Natural killer cell (primary cell): Measurements from ENCODE around the gene FCN2. TPM values are rescaled to one million over a fixed set of nuclear protein-coding genes. Genes with fewer than 3 reads are reported as not detected.

Experiments
- ATAC-seq, 3 donors: fragments of 150-1000 bp in 2 of 3; fragments of 200-7000 bp in 1 of 3; cut with Tn5 transposase; 1 replicate in 1 of 3; 2 replicates in 2 of 3; pipeline ENCODE4 v1.10.0; 2021; ENCODE audit warnings: mild to moderate bottlenecking in 2 of 3, moderate library complexity in 2 of 3
- DNase-seq, 2 donors: peaks; one replicate each; pipeline versions ENCODE4 v3.0.0 to v3.0.0-alpha.2; 2013 to 2021; ENCODE audit warnings: mixed read lengths in 1 of 2
- H3K27ac ChIP-seq: one replicate; pipeline ENCODE4 v1.5.1; 2013; ENCODE audit warnings: mild to moderate bottlenecking, low read length
- H3K27me3 ChIP-seq: one replicate; pipeline ENCODE4 v1.6.1; 2013; ENCODE audit warnings: low read length; ENCODE audit not compliant: control insufficient read depth, insufficient read depth
- H3K36me3 ChIP-seq: one replicate; pipeline ENCODE4 v1.6.1; 2013; ENCODE audit warnings: low read length; ENCODE audit not compliant: control insufficient read depth, insufficient read depth
- H3K4me1 ChIP-seq: one replicate; pipeline ENCODE4 v1.6.1; 2013; ENCODE audit warnings: low read length; ENCODE audit not compliant: control insufficient read depth, insufficient read depth
- H3K4me3 ChIP-seq: one replicate; pipeline ENCODE4 v1.5.1; 2013; ENCODE audit warnings: low read length
- H3K9me3 ChIP-seq: one replicate; pipeline ENCODE4 v1.6.1; 2013; ENCODE audit warnings: low read length; ENCODE audit not compliant: control insufficient read depth, insufficient read depth
- H3K27ac Mint-ChIP-seq, 2 donors: one replicate each; pipeline ENCODE4 v1.8.0; 2022; ENCODE audit warnings: mild to moderate bottlenecking in 2 of 2, mixed read lengths in 2 of 2, moderate library complexity in 1 of 2
- H3K27me3 Mint-ChIP-seq, 2 donors: one replicate each; pipeline ENCODE4 v1.8.0; 2022; ENCODE audit warnings: low read depth in 2 of 2, mixed read lengths in 2 of 2
- H3K36me3 Mint-ChIP-seq: one replicate; pipeline ENCODE4 v1.8.0; 2022; ENCODE audit warnings: mixed read lengths
- H3K4me1 Mint-ChIP-seq, 2 donors: one replicate each; pipeline ENCODE4 v1.8.0; 2022; ENCODE audit warnings: mixed read lengths in 2 of 2
- H3K4me3 Mint-ChIP-seq: one replicate; pipeline ENCODE4 v1.8.0; 2022; ENCODE audit warnings: mild to moderate bottlenecking, moderate library complexity, mixed read lengths
- H3K9me3 Mint-ChIP-seq, 2 donors: one replicate each; pipeline ENCODE4 v1.8.0; 2022; ENCODE audit warnings: mixed read lengths in 2 of 2
- CTCF ChIP-seq: fragments of 200-600 bp; IDR thresholded peaks from one replicate; pipeline ENCODE4 v1.8.0; 2022; ENCODE audit warnings: antibody characterized with exemption
- WGBS: methylation state at CpG from one replicate; pipeline ENCODE4 v1.1.7; 2013; ENCODE audit warnings: missing lambda C conversion rate; ENCODE audit not compliant: insufficient coverage; 5-methylcytosine and 5-hydroxymethylcytosine counted together
- intact Hi-C: fragments of 100-400 bp; cut with micrococcal nuclease; formaldehyde crosslinking; loops from one replicate; pipeline ENCODE4 v1.14.2; 2022
- total RNA-seq, 4 donors: library from RNA; stranded (reverse); fragments of 120-200 nt in 1 of 4; gene quantifications; one replicate each; pipeline versions ENCODE4 v1.2.3 to v1.2.4, GENCODE V29; 2013 to 2022

FCN2 gene
- total RNA-seq, 3 donors from 2014 or later (not counting 1 experiment from before 2014, with no cell fraction given), result not detected

- intact Hi-C loops, result no loop called here
- 88% methylated on average over 22 of the region's 22 CpGs for WGBS
- H3K4me3 Mint-ChIP-seq, result no peak overlapping the region
- TF ChIP-seq CTCF, result no peak
- Histone ChIP-seq H3K9me3 (no peaks in the 10 kb centered on the region), H3K27me3 (no peaks in the 10 kb centered on the region), H3K27ac (no peak overlapping the region), H3K36me3 (no peaks in the 10 kb centered on the region), H3K4me1 (no peaks in the 10 kb centered on the region), H3K4me3 (no peak overlapping the region)
- no peak overlapping the region for H3K27ac Mint-ChIP-seq
- H3K27me3 Mint-ChIP-seq, result peaks cover 9% of the 10 kb centered on the region in 2 donors
- ATAC-seq, result no peak
- no peaks in the 10 kb centered on the region for H3K4me1 Mint-ChIP-seq
- H3K9me3 Mint-ChIP-seq, result no peaks in the 10 kb centered on the region
- DNase-seq, result no peak
- no peaks in the 10 kb centered on the region for H3K36me3 Mint-ChIP-seq
Measured at GRCh38 chr9:134913041-134913712, 32.6 kb downstream of the FCN2 start.

- Histone ChIP-seq H3K4me1 (peaks cover 5% of the 10 kb centered on the region), H3K36me3 (no peaks in the 10 kb centered on the region), H3K27me3 (no peaks in the 10 kb centered on the region), H3K27ac (no peak overlapping the region), H3K9me3 (no peaks in the 10 kb centered on the region), H3K4me3 (no peak overlapping the region)
- DNase-seq (no peak), ATAC-seq (no peak)
- intact Hi-C loops, result no loop called here
- Mint-ChIP-seq H3K9me3 (no peaks in the 10 kb centered on the region), H3K4me1 (no peaks in the 10 kb centered on the region), H3K4me3 (no peak overlapping the region), H3K27ac (no peak overlapping the region), H3K36me3 (no peaks in the 10 kb centered on the region), H3K27me3 (peaks cover 9 to 15% of the 10 kb centered on the region in 2 donors)
- TF ChIP-seq CTCF, result no peak
- 89% methylated on average over 23 of the region's 23 CpGs for WGBS
Measured at GRCh38 chr9:134913713-134914500, 33.3 kb downstream of the FCN2 start.

GRCh38 chr9:134914501-134914834 lies 33.9 kb downstream of the FCN2 start:
- Mint-ChIP-seq H3K27ac (no peak overlapping the region), H3K9me3 (no peaks in the 10 kb centered on the region), H3K36me3 (no peaks in the 10 kb centered on the region), H3K4me1 (no peaks in the 10 kb centered on the region), H3K4me3 (no peak overlapping the region), H3K27me3 (peaks cover 9 to 15% of the 10 kb centered on the region in 2 donors)
- ATAC-seq, result no peak
- H3K4me3 ChIP-seq, result no peak overlapping the region
- no peaks in the 10 kb centered on the region for H3K27me3 ChIP-seq
- H3K27ac ChIP-seq, result no peak overlapping the region
- H3K36me3 ChIP-seq, result no peaks in the 10 kb centered on the region
- intact Hi-C loops, result no loop called here
- no peaks in the 10 kb centered on the region for H3K9me3 ChIP-seq
- no peak for DNase-seq
- H3K4me1 ChIP-seq, result peaks cover 5% of the 10 kb centered on the region
- 88% methylated on average over 7 of the region's 7 CpGs for WGBS
- TF ChIP-seq CTCF, result no peak
